ENCODE measurements around the gene SLC9A8.

The SLC9A8 gene

DNA sequence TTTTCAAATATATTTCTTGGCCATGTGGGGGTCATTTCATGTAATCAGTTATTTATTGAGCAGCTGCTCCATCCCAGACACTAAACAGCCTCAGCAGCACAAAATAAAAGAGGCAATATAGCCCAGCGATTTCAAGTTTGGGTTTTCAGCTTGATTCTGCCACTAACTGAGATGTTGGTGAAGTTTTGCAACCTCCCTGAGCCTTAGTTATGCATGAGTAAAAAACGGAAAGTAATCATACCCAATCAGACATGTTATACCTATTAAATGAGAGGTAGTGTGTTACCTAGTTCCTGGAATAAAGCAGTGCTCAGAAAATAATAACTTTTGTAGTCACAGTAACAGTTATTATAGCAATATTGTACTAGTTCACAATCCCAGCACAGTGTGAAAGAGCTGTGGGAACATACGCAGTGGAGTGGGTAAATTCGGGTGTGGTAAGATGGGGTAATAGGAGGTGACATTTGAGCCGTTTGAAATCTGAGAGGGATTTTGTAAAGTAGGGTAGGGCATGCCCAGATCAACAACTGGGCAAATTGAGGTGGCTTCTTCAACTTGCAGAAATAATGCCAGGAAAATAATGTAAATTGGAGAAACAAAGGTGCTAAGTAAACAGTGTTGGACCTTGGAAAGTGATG is 1.5 kb downstream of the SLC9A8 start:
- no peak for DNase-seq (ENCODE audit: low spot score)

- DNase-seq (ENCODE audit: low spot score): no peak
These were observed 6.2 kb downstream of the SLC9A8 start for GRCh38 chr20:49818816-49819215.

GRCh38 chr20:49819702-49820101 is 7.1 kb downstream of the SLC9A8 start:
- DNase-seq (ENCODE audit: low spot score): no peak

- DNase-seq (ENCODE audit: low spot score): no peak
These were observed 8.8 kb downstream of the SLC9A8 start for GRCh38 chr20:49821381-49821780.

DNA sequence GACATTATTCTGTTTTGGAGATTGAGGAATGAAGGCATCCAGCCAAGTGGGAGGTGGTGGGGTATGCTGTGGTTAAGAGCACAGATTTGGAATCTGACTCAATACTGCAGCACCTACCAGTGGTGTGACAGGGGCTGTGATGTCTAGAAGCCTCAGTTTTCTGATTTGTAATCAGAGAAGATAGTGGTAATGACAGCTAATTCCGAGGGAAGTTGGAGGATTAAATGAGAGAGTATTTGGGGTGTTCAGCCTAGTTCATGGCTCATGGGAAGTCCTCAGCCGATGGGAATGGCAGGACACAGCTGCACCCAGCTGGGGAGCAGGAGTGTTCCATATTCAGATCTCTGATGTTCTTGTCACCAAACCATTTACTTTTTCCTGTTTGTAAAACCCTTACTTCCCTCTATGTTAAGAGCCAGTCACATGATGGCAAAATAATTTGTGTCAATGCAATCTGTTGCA is 9.3 kb downstream of the SLC9A8 start:
- no peak for DNase-seq (ENCODE audit: low spot score)

DNA sequence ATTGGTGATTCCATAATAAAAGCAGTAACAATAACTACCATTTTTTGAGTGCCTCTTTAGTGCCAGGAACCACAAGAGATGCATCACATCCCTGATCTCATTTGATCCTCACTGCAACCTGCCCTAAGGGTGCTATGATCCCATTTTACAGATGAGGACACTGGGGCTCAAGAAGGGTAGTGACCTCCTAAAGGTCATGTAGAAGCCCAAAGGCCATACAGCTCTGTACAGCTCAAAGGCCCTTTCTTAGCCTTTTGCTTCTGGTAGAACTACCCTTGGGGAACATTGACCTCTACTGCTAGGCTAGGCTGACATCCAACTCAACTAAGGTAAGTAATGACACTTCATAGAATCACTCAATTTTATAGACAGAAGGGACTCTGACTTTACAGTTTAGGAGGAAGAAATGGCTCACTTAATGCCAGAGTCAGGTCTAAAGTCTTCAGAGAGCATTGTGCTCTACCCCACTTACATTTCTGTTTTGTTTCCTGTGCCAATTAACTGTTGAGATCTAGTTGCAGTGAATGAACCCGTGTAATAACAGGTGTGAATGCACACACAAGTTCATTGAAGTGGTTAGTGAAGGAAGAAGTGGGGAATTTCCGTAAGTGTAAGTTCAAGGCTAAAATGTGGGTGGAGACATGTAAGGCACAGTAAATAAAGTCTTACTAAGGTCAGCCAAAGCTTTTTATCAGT is 10.7 kb downstream of the SLC9A8 start:
- no peak for DNase-seq (ENCODE audit: low spot score)

- no peak for DNase-seq (ENCODE audit: low spot score)
These were observed 11.6 kb downstream of the SLC9A8 start for GRCh38 chr20:49824206-49824605.

GRCh38 chr20:49825521-49826033 is 12.9 kb downstream of the SLC9A8 start:
- DNase-seq (ENCODE audit: low spot score): no peak

DNA sequence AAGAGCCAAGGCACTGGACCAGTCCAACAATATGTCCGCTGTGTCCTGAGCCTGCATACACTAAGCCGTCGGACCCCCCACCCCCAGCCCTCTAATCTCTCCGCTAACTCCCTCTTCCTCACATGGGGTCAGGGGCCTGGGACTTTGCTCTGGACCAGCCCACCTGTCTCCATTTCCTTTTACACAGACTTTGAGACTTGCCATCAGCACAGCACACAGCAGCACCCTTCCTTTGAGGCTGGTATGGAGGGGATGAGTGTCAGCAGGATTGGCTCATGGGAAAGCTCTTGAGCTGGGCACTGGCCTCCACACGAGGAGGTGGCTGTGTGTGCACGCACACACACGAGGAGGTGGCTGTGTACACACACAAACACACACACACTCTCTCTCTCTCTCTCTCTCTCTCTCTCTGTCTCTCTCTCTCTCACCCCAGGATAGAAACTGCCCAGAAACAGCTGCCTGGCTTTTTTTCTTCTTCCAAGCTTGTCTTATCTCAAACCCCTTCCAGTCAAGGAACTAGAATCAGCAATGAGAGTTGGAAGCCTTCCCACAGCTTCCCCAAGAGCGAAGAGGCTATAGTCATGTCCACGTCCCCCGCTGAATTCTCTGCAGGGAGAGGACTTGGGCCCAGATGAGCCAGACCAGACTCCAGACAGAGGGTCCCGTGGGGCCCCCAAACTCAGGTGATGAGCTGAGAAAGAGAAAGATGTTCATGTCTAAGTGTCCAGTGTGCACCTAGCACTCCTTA is 18.6 kb downstream of the SLC9A8 start:
- no peak for DNase-seq (ENCODE audit: low spot score)

DNA sequence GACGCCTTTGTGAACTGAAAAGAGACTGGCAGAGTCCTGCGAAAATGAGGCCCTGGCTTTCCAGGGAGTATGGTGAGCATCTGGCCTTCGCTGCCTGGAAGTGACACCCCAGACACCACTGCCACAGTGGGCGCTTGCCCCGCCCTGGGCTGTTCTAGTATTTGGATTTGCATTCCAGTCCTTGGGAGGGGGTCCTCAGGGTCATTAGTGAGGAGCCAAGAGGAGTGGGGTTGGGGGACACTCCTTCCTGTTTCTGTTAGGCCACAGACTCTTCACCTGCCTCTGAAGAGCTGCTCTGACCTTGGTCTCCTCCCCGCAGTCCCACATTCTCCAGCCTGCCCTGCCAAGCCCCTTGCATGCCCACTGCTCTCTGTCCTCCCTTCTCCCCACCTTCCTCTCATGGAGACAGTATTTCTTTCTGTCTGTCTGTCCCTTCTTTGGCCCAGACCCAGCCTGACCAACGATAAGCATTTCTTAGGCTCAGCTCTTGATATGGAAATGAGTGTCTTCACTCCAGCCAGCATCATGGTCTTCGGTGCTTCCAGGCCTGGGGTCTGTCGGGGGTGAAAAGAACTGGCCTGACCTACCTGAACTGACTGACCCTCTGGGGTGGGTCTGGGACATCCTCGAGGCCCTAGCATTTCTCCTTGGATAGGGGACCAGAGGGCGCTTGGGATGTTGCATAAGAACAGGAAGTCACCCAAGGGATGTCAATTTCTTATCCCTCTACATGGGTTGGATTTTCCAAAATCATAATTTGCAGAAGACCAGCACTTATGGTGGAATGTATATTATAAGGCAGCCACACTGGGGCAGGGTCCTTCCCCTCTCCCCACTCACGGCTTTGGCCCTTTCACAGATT is 19.4 kb downstream of the SLC9A8 start:
- no peak for DNase-seq (ENCODE audit: low spot score)

DNA sequence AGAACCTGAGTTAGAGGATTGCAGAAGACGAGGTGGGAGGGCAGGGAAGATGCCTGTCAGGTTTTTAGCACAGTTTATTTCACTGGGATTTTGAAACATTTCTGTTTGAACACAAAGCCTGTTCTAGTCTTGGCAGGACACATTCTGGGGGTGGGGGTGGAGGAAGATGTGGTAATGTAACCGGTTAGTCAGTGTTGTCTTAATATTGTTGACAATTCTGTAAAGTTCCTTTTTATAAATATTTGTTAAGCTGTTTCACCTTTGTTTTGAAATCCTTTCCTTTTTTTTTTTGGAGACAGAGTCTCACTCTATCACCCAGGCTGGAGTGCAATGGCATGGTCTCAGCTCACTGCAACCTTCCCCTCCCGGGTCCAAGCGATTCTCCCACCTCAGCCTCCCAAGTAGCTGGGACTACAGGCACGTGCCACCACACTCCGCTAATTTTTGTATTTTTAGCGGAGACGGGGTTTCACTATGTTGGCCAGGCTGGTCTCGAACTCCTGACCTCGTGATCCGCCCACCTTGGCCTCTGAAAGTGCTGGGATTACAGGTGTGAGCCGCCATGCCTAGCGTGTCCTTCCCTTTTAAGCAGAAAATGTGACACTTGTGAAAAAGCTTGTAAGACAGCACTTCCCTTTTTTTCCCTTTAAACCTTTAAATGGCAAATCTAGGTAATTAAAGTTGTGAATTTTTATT is 20.2 kb downstream of the SLC9A8 start:
- no peak for DNase-seq (ENCODE audit: low spot score)

GRCh38 chr20:49833483-49833882 is 20.9 kb downstream of the SLC9A8 start:
- DNase-seq (ENCODE audit: low spot score): no peak

DNA sequence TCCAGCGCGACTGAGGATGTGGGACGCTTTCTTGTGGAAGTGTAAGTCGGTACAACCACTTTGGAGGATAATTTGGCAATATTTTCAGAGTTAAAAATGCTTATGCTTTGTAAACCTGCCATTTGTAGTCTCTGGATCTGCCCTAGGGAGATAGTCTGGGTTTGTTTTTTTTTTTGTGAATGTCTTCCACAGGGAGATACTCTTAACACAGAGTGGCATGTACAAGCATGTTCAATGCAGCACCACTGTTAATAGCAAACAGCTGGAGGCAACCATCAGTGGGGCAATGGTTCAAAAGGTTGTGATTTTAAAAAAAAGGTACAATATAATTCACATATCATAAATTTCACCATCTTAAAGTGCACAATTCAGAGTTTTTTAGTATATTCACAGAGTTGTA is 22.4 kb downstream of the SLC9A8 start:
- DNase-seq (ENCODE audit: low spot score): no peak

- no peak for DNase-seq (ENCODE audit: low spot score)
These were observed 25.9 kb downstream of the SLC9A8 start for GRCh38 chr20:49838546-49838945.

DNA sequence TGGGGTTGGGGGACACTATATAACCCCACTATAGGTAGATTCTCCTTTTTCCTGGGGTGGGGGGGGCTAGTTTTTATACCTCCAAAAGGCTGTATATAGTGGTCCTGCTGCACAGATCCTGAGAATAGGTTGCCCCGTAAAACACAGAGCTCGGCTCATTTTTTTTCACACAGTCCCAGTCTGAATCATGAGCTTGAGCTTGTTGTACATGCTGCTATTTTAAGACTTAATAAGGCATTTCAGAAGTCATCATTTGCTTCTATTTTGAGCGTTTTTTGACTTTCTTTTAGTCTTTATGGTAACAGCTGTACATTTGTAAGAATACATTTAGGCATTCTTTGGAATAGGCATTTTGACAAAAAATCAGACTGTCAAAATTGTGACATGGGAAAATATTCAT is 30.5 kb downstream of the SLC9A8 start:
- DNase-seq (ENCODE audit: low spot score): peak; percentile 63

GRCh38 chr20:49843770-49844380 is 31.2 kb downstream of the SLC9A8 start:
- DNase-seq (ENCODE audit: low spot score): no peak

DNA sequence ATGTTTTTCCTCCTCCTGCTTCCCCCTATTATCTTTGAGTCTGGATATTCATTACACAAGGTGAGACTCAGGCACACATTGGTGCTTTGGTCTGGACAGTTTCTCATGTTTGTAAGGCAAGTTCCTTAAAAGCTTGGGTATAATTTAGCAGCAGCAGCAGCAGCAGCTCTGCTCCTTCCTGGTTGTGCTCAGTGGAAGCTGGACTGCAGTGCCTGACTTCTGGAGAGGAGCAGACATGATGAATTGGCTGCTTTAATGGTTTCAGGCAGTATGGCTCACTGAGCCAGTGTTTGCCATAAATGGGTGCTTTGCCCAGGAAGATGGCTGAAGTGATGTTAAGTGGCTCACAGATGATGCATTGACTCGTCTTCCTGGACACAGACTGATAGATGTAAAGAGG is 32.4 kb downstream of the SLC9A8 start:
- DNase-seq (ENCODE audit: low spot score): no peak

DNA sequence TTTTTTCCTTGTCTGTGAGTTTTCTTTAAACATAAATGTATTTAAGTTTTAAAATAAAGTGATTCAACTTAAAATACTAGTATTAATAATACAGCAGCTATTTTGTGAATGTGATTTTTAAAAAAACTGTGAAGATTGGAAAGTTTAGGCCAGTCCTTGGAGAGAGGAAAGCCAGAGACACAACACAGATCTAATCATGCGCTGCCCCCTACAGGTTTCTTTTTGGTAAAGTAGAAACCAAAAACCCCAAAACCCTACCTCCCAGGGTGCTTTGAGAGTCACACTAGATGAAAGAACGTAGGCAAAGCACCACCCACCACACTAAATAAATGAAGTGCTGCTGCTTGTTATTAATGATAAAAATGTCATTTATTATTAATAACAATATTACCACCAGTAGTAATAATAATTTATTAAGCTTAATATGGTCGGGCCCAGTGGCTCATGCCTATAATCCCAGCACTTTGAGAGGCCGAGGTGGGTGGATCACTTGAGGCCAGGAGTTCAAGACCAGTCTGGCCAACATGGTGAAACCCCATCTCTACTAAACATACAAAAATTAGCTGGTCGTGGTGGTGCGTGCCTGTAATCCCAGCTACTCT is 33.7 kb downstream of the SLC9A8 start:
- DNase-seq (ENCODE audit: low spot score): peak; percentile 59

DNA sequence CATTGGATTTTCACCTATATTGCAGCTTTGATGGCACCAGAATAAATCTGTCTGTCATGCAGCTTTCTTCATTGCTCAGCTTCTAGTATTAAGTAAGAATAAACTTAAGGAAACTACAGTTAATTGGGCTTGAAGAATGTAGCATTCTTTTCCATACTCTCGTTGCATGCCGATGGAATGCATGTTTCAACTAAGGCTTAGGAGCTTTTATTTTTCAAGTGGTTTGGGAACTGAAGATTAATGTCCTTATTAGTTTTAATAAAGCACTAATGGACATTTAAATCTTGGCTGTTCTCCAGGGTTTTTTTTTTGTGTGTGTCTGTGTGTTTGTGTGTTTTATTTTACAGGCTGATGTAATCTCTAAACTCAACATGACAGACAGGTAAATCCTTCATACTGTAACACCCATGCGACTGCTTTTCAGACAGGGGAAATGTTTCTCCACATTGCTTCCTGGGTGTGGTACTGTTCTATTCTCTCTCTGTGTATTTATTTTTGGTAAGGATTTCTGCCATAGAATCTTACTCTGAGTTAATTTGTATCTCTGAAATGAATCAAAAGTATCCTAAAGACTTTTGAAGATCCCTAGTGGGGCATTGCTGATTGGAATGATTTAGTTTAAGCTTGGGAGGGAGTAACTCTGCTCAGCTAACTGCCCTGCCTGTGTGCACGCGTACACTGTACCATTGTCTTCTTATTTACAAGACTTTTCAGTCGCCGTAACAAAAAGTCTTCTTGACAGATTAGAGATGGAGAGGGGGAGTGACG is 38.0 kb downstream of the SLC9A8 start:
- DNase-seq (ENCODE audit: low spot score): peak; percentile 45
